ENCODE measurements around the gene ESF1. TPM values are rescaled to one million over a fixed set of nuclear protein-coding genes. Genes with fewer than 3 reads are reported as not detected.

Gene ESF1
- total RNA-seq, 6 donors from 2014 or later: 9.8 to 17.8 (median 12.7) TPM

DNA sequence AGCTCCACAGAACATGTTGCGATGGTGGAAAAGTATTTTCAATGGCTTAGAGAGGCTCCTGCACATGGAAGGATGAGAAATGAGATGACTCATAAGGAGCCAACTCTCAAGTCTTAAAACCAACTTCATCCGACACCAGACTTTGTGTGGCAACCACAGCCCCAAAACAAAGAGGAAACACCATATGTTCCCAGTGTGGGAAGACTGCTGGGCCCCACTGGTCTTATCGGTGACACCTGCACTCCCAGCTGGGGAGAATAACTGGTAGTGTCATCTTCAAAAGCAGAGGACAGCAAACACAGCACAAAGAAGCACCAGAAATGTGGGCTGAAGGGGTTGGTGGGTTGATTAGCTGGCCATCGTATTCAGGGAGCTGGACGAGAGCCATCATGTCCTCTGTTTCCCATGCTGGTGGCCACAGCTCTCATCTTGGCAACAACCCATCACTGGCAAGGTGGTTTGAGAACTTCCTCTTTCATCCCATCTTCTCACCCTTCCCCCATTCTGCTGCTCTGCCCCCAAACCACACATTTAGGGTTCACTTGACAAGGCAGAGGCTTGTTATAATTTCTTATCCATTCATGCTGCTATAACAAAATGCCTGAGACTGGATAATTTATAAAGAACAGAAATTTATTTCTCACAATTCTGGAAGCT lies 100.0 kb downstream of the ESF1 start:
- DNase-seq: no peak
- no peak for ATAC-seq (ENCODE audit: low FRiP score in 2 of 2)
- H3K27ac ChIP-seq: no peak overlapping the region
- H3K27me3 ChIP-seq: no peaks in the 10 kb centered on the region
- H3K36me3 ChIP-seq: no peaks in the 10 kb centered on the region
- H3K9me3 ChIP-seq: no peaks in the 10 kb centered on the region
- H3K4me1 ChIP-seq: no peaks in the 10 kb centered on the region
- H3K4me3 ChIP-seq: no peak overlapping the region
- TF ChIP-seq POLR2A (IDR thresholded peaks at IDR 0.05) (no peak), POLR2AphosphoS5 (IDR thresholded peaks at IDR 0.05) (no peak), EP300 (IDR thresholded peaks at IDR 0.05) (no peak)
- TF ChIP-seq, protein P1, sequence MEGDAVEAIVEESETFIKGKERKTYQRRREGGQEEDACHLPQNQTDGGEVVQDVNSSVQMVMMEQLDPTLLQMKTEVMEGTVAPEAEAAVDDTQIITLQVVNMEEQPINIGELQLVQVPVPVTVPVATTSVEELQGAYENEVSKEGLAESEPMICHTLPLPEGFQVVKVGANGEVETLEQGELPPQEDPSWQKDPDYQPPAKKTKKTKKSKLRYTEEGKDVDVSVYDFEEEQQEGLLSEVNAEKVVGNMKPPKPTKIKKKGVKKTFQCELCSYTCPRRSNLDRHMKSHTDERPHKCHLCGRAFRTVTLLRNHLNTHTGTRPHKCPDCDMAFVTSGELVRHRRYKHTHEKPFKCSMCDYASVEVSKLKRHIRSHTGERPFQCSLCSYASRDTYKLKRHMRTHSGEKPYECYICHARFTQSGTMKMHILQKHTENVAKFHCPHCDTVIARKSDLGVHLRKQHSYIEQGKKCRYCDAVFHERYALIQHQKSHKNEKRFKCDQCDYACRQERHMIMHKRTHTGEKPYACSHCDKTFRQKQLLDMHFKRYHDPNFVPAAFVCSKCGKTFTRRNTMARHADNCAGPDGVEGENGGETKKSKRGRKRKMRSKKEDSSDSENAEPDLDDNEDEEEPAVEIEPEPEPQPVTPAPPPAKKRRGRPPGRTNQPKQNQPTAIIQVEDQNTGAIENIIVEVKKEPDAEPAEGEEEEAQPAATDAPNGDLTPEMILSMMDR (IDR thresholded peaks at IDR 0.05): no peak
- 65 to 68% methylated on average over 5 of the region's 5 CpGs for WGBS, 2 donors

DNA sequence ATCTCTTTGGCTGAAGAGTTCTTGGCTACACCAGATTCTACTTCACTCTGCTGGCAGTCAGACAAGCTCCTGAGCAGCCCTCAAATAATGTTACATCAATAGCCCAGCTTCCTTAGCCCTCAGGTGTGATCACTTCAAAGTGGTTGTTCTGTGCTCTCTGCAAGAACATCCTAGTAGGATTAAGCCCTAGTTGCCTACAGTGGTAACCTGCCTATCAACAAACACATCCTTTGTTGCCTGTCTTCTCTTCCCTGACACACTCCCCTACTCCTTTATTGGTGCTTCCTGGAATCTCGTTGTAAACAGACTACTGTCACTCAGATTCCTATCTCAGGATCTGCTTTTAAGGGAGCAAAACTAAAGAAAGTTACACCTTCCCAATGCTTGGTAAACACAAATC lies 100.9 kb downstream of the ESF1 start:
- H3K27me3 ChIP-seq: no peaks in the 10 kb centered on the region
- H3K36me3 ChIP-seq: no peaks in the 10 kb centered on the region
- no peak for DNase-seq
- H3K4me1 ChIP-seq: no peaks in the 10 kb centered on the region
- no peak overlapping the region for H3K4me3 ChIP-seq
- ATAC-seq (ENCODE audit: low FRiP score in 2 of 2): no peak
- 28 to 38% methylated on average over 1 of the region's 1 CpG for WGBS, 2 donors
- H3K27ac ChIP-seq: no peak overlapping the region
- TF ChIP-seq, protein P1 (IDR thresholded peaks at IDR 0.05): no peak
- TF ChIP-seq POLR2AphosphoS5 (IDR thresholded peaks at IDR 0.05): no peak
- no peak for TF ChIP-seq EP300 (IDR thresholded peaks at IDR 0.05)
- TF ChIP-seq POLR2A (IDR thresholded peaks at IDR 0.05): no peak
- H3K9me3 ChIP-seq: no peaks in the 10 kb centered on the region

DNA sequence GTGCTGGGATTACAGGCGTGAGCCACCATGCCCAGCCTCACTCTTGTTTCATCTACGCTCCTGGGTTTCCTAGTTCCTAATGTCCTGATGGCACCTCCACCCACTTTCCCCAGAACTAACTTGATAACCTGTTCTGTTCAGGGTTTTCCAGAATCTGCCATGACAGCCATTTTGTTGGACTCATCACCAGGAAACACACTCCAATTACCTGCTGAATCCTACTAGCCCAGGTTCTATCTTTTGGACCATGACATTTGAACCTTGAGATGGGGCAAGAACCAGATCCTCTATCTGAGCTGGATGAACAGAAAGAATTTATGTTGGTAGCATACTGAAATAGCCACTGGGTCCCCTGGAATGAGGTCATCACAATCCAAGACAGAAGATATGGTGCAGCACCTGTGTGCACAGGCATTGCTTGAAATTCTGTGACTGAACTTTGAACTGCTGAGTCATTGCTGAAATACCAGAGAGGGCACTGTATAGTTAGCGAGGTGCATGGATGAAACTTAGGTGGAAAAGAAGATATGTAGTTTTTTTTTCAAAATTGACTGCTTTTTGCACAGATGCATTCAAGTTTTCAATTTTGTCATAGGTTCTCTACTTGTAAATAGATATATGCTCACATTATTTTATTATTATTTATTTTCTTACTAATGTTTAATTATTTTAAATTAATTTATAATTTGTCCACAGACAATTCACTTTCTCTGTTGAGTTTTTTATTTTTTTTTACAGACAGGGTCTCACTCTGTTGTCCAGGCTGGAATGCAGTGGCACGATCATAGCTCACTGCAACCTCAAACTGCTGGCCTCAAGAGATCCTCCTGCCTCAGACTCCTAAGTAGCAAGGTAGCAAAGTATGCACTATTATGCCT lies 103.2 kb downstream of the ESF1 start:
- ATAC-seq (ENCODE audit: low FRiP score in 2 of 2): no peak
- H3K9me3 ChIP-seq: no peaks in the 10 kb centered on the region
- H3K4me1 ChIP-seq: no peaks in the 10 kb centered on the region
- no peaks in the 10 kb centered on the region for H3K36me3 ChIP-seq
- H3K27ac ChIP-seq: no peak overlapping the region
- no peak for DNase-seq
- WGBS, 2 donors: 66 to 76% methylated on average over 4 of the region's 4 CpGs
- H3K27me3 ChIP-seq: no peaks in the 10 kb centered on the region
- TF ChIP-seq EP300 (IDR thresholded peaks at IDR 0.05) (no peak), POLR2A (IDR thresholded peaks at IDR 0.05) (no peak), POLR2AphosphoS5 (IDR thresholded peaks at IDR 0.05) (no peak)
- TF ChIP-seq, protein P1 (IDR thresholded peaks at IDR 0.05): no peak
- H3K4me3 ChIP-seq: no peak overlapping the region

DNA sequence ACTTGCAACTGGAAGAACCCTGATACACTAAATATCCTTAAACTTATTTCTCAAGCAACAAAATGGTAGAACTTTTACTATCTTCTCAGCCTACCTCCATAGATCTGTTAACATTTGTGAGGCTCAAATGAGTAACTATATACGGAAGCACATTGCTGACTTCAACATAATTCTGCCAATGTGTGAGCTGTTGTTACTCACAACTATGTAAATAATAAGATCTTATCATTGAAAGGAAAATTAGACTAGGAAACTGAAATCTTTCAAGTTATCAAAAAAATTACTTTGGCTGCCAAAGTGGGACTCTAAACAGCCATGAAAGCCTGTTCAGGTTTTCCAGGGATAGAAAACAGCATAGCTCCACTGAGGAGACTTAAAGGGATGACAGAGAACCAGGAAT lies 105.8 kb downstream of the ESF1 start:
- H3K4me3 ChIP-seq: no peak overlapping the region
- H3K27me3 ChIP-seq: no peaks in the 10 kb centered on the region
- no peaks in the 10 kb centered on the region for H3K4me1 ChIP-seq
- no peak for TF ChIP-seq EP300 (IDR thresholded peaks at IDR 0.05)
- TF ChIP-seq POLR2AphosphoS5 (IDR thresholded peaks at IDR 0.05): no peak
- no peak for TF ChIP-seq POLR2A (IDR thresholded peaks at IDR 0.05)
- TF ChIP-seq, protein P1 (IDR thresholded peaks at IDR 0.05): no peak
- DNase-seq: no peak
- no peaks in the 10 kb centered on the region for H3K36me3 ChIP-seq
- 56 to 76% methylated on average over 1 of the region's 1 CpG for WGBS, 2 donors
- ATAC-seq (ENCODE audit: low FRiP score in 2 of 2): no peak
- no peak overlapping the region for H3K27ac ChIP-seq
- H3K9me3 ChIP-seq: no peaks in the 10 kb centered on the region

Data from upper lobe of left lung (tissue), 6 donors.